Activated CD4-positive, CD25-positive, alpha-beta regulatory T cell treated with anti-CD3 and anti-CD28 coated beads, Interleukin-2, amount 50 U/mL, for 72 hours (primary cell): ENCODE measurements around the gene CLSTN2.

ENCODE experiments used
- DNase-seq: peaks from one replicate; pipeline ENCODE4 v3.0.0; 2021

Gene CLSTN2

DNA sequence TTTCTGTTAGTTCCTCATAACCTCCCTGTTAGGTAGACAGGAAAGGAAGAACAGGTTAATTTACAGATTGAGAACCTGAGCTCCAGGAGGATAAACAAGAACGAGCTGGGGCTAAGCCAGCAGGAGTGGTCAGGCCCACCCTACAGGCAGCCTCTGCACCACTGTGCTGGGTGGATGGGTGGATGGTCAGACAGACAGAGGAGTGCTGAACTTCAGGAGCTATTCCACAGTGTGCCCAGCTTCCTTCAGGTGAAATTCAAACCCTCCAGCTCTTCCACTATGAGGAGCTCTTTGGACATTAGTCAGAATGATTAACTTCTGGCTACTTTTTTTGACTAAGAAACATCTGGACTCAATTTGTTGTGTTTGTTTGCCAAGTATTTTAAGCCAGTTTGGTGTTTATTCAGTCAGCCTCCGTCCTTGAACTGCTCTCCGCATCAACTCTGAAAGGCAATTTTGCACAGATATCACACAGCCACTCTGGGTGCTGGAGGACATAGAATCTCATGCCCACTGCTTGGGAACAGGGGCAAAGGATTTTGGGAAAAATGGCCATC lies 361.9 kb downstream of the CLSTN2 start:
- no peak for DNase-seq

DNA sequence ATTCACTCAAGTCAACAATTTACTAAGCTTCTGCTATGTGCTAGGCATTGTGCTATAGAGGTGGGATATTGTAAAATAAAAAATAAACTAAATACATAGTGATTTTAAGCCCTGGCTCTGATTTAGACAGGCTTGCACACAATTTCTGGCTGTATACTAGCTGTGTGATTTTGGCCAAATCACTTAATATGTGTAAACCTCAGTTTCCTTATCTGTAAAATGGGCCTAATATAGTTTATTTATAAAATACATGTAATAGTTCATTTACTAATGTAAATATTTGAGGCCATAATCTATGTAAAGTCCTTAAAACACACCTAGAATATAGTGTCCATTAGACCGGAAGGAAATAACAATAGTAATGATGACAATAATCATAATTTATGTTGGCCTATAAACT lies 363.1 kb downstream of the CLSTN2 start:
- no peak for DNase-seq

DNA sequence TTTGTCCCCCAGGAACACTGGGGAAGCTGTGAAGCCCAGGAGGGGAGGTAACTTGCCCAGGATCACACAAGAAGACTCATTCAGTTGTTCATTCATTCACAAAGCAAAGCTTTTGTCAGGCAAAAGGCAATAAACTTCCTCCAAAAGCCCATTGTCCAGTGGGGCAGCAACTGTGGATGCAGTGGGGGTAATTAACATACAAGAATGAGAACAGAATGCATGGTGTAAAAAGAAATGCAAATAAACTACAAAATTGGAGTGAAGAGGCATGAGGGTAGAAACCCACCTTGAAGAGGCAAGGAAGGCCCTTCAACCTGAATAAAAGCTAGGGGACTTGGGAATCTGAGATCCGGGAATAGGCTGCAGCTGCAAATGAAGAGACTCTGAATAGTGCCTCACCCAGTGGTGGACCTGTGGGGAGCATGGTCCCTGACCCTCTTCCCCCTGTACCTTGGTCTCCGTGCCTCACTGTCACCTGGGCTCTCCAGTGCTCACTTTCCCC lies 363.6 kb downstream of the CLSTN2 start:
- no peak for DNase-seq

DNA sequence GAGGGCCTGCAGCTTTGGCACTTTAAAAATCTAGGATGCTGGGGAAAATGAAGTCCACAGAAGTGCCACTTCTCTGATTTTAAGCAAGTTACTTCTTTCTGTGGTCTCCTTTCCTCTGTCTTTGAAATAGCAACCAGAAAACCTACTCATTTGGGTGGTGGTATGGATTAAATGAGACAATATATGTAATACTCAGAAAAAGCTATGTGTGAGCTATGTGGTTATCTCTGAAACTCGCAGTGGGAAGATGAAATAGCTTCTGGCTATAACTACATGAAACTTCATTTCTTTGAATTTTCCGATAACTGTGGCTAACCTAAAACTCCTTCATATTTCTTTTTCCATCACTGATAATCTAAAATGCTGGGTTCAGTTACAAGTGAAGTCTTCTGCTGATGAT lies 368.9 kb downstream of the CLSTN2 start:
- DNase-seq, result no peak

DNA sequence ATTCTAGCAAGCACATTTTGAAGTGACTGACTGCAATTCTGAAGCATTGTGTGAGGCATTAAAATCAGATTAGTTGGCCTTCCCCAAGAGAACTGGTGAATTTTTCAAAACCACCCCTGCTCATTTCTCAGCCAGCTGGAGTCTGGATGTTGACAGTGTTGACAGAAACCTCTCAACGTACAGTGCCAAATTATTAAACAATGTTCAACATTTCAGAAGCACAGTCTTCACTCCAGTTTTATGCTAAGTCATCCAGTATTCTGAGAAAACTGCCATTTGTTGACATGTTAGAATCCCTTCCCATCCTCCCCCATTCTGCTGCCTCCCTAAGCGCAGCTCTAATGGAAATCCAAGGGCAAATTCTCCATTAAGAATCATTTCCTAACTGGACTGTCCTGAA lies 373.6 kb downstream of the CLSTN2 start:
- no peak for DNase-seq

DNA sequence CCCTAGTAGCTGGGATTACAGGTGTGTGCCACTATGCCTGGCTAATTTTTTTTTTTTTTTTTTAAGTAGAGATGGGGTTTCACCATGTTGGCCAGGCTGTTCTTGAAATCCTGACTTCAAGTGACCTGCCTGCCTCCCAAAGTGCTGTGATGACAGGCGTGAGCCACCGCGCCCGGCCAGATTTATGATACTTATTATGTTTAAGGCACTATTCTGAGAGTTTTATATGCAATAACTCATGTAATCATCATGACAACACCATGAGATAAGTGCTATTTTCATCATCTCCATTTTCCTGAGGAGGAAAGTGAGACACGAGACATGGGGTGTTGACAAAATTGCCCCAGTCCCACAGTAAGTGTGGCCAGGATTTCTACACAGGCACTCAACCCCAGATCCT lies 376.4 kb downstream of the CLSTN2 start:
- DNase-seq, result no peak

DNA sequence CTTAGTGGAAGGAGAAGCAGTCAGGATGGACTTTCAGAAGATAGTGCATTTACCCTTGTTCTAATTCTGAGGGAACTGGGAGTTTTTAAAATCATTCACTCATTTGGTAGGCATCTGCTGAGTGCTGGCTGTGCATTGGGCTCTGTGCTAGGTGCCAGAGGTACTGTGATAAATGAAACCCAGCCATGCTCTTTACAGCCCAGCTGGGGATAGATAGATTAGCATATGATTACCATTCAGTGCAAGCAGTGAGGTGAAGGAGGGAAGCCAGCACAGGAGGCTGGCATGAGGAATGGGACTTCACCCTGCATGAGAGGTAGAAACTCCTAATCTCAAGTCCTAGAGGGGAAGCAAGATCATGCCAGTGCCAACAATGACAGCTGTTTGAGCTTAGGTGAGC lies 381.0 kb downstream of the CLSTN2 start:
- no peak for DNase-seq

DNA sequence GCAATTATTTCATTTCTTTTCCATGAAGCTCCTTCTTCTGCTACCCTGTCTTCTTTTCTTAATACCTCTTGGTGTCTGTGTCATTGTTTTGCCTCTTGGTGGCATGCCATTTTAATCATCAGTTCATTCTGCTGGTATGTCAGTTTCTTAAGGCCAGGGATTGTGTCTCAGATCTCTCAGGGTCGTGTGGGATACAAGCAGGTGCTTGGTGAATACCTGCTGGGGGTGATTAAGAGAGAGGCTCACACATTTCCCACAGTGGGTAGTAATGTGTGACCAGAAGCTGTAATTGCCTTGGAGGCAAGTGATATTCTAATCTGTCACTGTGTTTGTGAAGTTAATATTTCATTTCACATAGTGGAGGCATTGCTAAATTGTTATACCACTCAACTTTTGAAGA lies 381.5 kb downstream of the CLSTN2 start:
- no peak for DNase-seq

DNA sequence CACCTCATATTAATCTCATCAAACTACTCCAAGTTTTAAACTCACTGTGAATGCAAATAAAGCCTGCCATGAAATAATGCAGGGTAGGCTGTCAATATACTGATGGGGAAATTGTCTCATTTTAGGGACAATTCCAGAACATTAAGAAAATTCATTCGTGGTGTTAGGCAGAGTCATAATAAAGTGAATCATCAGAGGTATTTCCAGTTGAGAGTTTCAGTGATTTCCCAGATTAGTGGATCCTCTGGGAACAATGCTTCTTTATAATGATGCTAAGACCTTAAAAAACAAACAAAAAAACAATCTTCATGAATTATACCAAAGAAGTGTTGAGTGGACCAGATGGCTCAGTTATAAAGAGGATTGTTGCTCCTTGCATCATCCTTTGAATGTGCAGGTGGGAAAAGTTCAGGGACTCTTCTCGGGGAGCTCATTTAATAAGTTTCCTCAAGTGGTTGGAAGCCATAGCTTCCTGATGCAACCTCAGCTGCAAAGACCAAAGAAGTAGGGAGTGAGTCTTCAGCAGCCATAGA lies 381.9 kb downstream of the CLSTN2 start:
- DNase-seq, result no peak

DNA sequence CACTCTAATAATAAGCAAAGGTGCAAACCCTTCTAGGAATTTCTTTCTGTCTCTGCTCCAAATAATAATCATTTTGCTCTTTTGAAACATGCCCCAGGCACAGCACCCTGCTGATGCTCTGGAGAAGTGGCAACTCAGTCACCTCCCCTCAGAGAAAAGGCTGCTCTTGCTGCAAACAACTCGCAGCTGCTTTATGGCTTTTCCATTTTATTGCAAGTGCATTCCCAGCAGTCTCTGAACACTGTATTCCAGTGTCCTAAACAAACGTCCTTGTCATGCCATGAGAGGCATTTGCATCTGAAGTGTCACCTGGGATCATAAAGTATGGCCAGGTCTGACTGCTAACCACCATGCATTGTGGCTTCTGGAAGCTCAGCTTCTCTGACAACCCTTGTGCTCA lies 384.8 kb downstream of the CLSTN2 start:
- DNase-seq, result no peak

DNA sequence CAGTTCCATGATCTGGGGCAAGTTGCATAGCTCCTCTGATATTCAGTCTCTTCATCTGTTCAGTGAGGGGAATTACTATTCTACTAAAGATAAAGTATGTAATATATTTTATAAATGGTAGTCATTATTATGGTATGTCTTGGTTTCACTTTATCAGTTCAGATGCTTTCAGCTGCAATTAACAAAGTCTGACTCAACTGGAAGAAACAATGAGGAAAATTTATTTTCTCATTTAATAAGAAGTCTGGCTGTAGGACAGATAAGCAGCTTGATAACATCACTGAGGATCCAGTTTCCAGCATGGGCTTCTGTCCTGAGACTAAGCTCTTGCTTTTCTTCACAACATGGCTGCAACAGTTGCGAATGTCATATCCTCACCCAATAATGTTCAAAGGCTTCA lies 388.6 kb downstream of the CLSTN2 start:
- DNase-seq, result no peak

DNA sequence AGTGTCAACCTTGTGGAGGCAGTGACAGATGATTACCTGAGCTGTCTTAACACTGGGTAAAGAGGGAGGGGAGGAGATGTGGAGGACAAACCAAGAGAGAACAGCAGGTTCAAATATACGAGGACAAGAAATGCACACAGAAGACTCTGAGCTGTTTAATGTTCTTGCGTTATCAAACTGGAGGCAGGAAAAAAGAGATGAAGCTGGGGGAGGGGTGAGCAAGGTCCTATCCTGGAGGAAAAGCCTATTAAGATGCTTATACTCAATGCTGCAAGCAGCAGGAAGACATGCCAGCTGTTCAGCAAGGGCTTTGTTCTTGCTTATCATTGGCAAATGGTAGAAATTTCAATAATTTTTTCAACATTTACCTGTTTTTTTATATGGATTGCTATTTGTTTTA lies 397.1 kb downstream of the CLSTN2 start:
- DNase-seq, result no peak

DNA sequence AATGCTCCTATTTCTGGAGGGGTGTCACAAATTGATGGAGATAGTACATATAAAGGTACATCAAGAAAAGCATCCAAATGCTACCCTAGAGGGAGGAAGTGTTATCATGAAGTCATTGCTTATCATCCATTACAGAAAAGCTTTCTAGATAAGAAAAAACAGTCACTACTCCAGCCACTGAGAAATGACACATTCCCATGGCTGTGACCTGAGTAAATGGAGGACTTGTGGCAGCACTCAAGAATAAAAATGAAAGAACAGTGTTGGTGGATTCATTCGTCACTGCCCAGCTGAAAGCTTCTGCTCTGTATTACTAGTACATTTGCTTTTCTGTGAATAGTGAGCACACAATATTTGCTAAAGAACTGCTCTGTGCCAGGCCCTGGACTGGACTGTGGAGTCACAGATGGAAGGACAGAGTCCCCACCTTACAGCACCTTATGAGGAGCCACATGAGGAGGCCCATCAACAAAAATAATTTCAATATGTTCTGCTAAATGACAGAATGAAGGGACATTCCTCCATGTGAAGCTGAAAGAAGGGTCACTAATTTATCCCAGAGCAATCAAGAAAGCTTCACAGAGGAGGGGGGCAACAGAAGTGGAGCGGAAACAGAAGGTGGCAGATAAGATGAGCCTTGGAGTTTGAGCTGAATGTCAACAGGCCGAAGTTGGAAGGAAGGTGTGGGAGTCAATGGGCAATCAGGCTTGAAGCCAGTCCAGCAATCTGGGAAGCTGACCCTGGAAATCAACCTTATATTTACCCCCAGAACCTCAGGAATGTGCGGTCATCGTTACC lies 399.3 kb downstream of the CLSTN2 start:
- DNase-seq, result no peak

DNA sequence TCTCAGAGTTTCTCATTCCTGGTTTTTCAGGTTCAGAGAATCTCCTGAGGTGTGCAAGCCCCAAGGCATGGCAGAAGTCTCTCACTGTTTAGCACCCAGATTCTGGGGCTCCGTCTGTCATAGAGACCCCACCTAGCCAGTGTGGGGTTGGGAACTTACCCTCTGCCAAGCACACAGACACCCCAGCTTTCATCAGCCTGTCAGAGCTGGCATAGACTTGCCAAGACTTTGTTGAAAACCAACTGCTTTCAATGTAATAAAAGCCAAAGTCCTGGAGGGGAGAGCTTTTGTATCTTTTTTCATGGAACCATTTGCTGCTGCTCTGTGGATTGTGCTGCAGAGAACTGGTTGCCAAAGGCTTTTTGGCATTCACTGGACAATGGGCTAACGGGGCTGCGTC lies 401.5 kb downstream of the CLSTN2 start:
- no peak for DNase-seq

DNA sequence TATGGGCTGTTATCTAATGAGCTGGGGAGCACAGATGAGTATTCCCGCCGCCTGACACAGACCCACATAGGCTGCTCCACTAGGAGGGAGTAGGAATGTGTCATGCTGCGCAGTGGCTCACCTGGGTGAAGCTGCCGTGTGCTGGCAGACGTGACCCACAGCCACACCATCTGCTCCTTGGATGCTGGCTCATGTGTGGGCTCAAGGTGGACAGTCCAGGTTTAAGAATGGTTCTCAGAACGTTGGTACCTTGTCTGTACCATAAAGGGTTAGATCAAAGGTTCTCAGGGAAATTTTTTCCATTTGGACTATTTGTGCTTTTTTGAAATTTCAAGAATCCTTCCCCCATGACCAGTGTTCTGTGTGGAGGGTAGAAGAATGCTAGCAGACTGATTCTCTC lies 403.9 kb downstream of the CLSTN2 start:
- DNase-seq, result no peak

DNA sequence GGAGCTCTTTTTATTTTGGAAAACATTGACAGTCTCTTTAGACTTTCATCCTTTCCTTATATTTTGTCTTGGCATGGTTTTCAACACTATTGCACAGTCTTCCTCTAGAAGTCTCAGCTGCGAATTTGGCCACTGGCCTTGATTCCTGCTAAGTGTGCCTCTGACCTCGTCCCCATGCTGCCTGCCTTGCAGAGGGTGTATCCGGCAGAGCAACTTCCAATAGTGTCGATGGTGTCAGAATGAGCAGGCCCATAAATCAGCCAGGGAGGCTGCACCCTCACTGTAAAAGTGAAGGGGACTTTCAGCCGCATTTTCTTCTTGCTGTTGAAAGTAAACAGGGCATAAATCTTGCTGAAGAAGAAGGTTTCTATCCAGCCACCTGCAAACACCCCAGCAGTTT lies 406.2 kb downstream of the CLSTN2 start:
- no peak for DNase-seq

DNA sequence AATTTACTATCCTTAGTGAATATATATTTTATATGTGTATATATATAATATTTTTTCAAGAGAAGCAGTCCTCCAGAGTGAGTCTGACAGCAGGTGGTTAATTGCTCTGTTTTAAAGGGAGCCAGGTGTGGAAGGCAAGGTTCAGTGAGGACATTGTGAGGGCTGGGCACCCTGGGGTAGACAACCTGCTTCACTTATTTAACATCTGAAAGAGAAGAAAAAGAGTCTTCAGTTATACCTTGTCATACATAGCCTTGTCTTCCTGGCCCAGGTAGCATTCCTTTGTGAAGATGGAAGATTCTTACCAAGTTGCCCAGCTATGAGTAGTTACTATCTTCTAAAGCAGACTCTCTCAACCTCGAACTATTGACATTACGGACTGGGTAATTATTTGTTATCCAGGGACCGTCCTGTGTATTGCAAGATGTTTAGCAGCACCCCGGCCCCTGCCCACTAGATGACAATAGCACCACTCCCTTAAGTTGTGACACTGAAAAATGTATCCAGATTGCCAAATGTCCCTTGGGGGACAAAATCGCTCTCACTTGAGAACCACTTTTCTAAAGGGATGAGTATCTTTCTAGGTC lies 406.9 kb downstream of the CLSTN2 start:
- DNase-seq, result no peak

DNA sequence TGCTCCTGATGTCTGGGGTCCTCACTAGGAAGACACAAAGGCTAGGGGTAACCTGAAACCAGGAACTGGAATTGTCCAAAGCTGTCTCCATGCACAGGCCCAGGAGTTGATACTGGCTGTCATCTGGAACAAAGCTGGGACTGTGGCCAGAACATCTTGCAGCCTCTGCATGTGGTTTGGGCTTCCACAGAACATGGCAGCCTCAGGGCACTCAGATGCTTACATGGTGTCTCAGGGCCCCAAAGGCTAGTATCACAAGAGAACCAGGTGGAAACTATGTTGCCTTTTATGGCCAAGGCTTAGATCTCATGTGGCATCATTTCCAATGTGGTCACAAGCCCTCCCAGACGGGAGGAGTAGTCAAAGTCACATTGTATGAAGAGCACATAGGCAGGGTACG lies 407.7 kb downstream of the CLSTN2 start:
- no peak for DNase-seq

DNA sequence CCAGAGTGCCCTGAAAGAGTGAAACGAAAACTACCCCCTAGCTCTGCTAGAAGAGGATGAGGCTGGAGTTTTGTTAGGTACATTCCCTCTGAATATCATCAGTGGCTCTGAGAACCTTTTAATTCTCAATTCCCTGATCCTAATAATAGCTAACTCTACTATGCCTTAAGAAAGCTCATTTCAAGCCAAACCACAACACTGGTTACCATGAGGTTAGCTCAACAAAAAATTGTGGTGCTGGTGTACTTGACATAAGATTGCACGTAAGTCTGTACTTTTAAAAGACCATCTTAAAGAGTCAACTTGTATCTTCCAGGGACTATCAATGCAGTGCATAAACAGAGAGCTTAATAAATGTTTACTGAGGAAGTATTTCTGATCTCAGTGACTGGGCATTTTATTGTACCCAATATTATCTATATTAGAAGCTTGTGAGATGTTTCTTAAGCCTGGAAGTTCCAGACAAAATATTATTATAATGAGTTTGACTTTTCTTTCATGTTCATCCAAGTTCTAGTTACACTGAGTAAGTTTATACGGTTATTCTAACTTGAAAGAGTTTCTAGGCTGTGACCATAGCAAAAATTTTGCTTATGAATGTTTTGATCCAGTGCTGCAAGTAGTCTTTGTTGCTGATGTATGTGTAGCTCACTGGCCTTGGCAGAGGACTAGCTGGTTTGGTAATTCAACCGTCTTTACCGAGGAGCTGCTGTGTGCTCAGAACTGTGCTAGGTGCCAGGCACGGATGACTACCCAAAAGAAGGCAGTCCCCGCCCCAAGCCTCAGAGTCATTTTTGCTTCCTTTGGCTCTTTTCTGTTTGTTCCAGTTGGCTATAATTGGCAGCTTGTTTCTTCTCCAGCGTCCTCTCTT lies 408.5 kb downstream of the CLSTN2 start:
- DNase-seq, result no peak

DNA sequence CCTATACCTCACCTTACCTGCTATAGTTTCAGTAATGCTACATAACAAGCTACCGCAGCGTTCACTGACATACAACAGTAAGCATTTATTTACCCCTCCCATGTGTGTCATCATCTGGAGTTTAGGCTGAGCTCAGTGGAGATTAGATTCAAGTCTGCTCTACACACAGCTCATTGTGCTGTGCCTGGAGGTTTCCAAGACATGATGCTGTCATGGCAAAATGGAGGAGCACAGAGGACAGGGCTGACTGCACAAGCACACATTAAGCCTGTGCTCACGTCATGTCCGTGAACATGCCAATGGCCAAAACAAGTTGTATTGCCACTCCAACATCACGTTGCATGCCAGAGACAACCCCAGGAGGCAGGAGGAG lies 409.1 kb downstream of the CLSTN2 start:
- no peak for DNase-seq

DNA sequence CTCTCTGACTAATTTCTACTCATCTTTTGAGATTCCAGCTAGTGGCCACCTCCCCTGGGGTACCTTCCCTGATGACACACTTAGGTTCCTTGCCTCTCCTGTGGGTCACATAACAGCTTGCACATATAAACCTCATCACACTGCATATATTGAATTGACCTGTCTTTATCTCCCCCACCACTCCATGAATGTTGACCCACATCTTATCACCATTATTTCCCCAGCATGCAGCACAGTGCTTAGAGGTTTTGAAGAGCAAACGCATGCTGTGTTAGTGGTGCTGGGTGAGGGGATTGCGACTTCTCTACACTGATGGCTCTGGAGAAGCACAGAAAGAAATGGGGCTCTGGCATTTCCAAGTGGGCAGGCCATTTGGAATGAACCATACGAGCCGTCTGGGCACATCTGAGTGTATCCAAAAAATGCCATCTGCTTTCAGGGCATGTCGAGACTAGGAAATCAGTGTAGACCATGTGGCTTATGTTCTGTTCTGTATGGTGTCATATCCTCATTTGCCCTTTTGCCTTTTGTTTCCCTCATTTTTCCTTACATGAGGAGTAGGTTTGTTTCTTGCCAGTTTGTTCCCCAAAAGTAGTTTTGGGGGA lies 409.7 kb downstream of the CLSTN2 start:
- no peak for DNase-seq

DNA sequence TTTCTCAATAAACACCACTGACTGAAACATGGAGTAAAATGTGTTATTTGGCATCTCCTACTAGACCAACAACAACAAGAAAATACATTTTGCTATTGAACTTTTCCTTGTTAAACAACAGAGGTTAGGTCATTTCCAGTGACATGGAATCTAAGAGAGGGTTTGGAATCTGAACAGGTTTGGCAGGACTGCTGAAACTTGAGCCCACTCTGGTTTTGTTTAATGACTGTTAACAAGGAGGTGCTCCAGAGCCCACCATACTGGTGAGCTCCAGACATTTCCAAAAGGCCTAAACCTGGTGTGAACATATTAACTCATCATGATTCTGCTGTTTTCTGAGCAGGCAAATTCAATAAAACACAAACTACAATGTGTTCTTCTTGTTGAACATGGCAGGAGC lies 412.2 kb downstream of the CLSTN2 start:
- DNase-seq, result no peak

DNA sequence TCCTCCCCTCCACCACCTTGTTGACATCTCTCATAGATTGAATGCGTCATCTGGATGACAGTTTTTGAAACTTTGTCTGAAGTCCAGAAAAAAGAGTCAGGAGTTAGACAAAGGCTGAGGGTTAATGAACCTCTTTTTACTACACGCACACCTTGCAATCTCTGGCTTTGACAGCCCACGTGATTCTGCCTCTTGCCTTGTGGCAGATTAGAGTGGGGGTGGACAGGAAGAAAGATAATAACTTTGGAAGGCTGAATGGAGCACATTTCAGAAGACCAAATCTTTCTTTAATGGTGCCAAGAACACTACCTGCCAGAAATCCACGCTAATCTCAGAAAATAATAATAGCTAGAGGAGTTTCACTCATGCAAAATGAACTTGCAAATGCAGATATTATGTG lies 415.0 kb downstream of the CLSTN2 start:
- DNase-seq, result no peak
